ENCODE data around the gene FKBP9.
"Not testable (repeated sequence)": the region's sequence is repeated elsewhere in the genome, so short reads cannot be mapped to it uniquely, and the experiment has no call there.

FKBP9 gene

DNA sequence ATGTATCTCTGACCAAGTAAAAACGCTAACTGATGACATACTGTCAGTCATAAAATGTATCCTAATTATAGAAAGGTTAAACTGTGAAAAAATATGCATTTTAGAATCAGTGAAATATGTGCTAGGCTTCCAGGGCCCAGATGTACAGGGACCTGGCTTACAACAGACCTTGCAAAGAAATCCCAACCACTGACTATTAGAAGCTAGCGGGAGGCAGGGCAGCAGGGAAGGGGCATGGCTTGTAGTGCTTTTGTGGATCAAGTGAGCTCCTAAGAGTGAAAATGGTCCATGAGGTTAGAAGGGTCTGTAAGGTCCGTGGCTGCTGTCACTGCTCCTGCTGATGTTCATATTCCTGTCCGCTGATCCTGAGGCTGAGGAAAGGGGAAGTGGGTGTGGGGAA lies 40.7 kb downstream of the FKBP9 start:
- not testable (repeated sequence) for H3K9me3 ChIP-seq (ENCODE audit: control insufficient read depth, low read depth, low read length); H3K27ac ChIP-seq (ENCODE audit: low read length); H3K9ac ChIP-seq (ENCODE audit: low read length); H3K36me3 ChIP-seq (ENCODE audit: control insufficient read depth, low read depth, low read length); H3K4me3 ChIP-seq (ENCODE audit: low read length); H3K4me1 ChIP-seq (ENCODE audit: control insufficient read depth, low read depth, low read length); H3K27me3 ChIP-seq (ENCODE audit: control insufficient read depth, insufficient read depth, low read length)

DNA sequence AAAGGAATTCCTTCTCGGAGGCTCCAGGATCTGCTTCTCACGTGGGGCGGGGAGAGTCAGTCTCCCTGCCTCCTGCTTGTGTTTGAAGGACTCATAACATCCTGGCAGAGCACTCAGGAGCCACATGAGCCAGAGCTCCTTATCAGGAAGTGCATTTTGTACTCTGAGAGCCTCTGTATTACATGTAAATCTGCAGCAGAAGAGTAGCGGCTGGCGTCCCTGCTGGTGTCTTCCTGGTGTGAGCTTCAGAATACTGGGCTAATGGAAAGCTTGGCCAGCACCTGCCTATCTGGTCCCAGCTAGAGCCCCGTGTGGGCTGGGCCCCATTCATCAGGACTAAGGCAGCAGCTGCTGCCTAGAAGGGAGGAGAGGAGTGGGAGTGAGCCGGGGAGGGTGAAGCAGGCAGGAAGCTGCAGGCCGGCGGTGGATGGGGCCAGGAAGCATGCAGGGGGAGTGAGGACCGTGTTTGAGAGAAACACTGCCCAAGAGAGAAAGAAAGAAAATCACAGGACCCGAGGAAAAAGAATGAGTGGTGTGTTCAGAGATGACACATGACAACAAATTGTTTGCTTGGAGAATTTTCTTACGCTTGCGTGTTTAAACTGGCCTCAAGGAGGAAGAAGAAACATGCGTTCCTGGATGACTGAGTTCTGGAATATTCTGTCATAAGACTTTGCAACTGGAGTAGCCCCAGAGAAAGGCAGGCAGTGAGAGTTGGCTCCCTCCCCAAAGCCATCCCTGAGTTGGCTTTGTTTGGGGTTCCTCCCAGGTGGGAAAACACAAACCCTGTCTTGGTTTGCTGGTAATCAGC lies 41.3 kb downstream of the FKBP9 start:
- H3K4me1 ChIP-seq (ENCODE audit: control insufficient read depth, low read depth, low read length); H3K9me3 ChIP-seq (ENCODE audit: control insufficient read depth, low read depth, low read length); H3K27me3 ChIP-seq (ENCODE audit: control insufficient read depth, insufficient read depth, low read length); H3K27ac ChIP-seq (ENCODE audit: low read length); H3K36me3 ChIP-seq (ENCODE audit: control insufficient read depth, low read depth, low read length); H3K4me3 ChIP-seq (ENCODE audit: low read length); H3K9ac ChIP-seq (ENCODE audit: low read length): not testable (repeated sequence)

DNA sequence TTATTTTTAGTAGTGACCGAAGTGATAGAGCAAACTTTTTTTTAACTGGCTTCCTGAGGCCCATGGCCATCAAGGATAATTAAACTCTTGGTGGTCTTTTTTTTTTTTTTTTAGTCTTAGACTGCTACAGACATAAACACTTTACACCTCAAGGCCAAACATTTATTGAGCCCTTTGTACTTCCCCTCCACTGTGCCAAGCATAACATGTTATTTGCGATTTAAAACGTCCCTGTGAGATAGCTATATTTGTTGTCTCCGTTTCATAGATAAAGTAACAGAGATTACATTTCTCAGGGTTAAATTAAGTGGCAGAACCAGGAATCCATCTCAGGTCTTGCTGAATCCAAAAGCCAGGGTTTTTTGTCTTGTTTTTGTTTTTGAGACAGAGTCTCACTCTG lies 42.1 kb downstream of the FKBP9 start:
- not testable (repeated sequence) for H3K27ac ChIP-seq (ENCODE audit: low read length); H3K9me3 ChIP-seq (ENCODE audit: control insufficient read depth, low read depth, low read length); H3K4me1 ChIP-seq (ENCODE audit: control insufficient read depth, low read depth, low read length); H3K4me3 ChIP-seq (ENCODE audit: low read length); H3K9ac ChIP-seq (ENCODE audit: low read length); H3K36me3 ChIP-seq (ENCODE audit: control insufficient read depth, low read depth, low read length); H3K27me3 ChIP-seq (ENCODE audit: control insufficient read depth, insufficient read depth, low read length)

DNA sequence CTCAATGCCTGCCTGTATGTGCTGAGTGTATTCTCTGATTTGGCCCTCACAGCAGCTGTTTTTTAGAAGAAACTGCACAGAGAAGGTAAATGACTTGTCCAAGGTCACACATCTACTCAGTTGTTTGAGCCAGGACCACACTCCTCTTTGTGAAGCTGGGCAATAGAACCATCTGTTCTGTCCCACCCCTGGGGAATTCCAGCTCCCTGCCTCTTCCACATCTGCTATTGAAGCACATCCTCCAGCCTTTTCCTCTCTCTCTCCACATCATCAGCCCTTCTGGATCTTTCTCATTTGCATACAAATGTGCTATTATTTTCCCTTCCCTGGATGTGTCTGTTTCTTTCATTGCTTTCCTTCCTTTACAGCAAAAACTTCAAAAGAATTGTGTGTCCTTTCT lies 45.9 kb downstream of the FKBP9 start:
- not testable (repeated sequence) for H3K36me3 ChIP-seq (ENCODE audit: control insufficient read depth, low read depth, low read length); H3K9ac ChIP-seq (ENCODE audit: low read length); H3K27me3 ChIP-seq (ENCODE audit: control insufficient read depth, insufficient read depth, low read length); H3K4me3 ChIP-seq (ENCODE audit: low read length); H3K4me1 ChIP-seq (ENCODE audit: control insufficient read depth, low read depth, low read length); H3K9me3 ChIP-seq (ENCODE audit: control insufficient read depth, low read depth, low read length); H3K27ac ChIP-seq (ENCODE audit: low read length)

DNA sequence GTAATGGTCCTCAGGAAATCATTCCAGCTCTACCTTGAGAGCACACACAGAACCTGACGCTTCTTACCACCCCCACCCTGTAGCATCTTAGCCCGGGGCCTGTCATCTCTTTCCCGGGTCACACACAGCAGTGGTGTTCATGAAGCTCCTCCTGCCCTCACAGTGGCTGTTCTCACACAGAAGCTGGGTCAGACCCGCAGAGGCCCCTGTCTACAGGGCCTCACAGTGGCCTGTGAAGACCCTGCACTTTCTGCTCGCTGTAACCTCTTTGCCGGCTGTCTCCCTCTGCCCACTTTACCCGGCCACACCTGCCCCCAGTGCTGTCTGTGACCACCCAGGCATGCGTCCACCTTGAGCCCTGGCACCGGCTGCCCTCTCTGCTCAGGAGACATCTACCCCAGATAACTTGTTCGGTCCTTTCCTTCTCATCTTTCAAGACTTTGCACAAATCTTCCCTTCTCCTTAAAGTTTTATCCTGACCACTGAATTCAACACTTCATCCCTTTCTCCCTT lies 46.9 kb downstream of the FKBP9 start:
- not testable (repeated sequence) for H3K4me1 ChIP-seq (ENCODE audit: control insufficient read depth, low read depth, low read length); H3K27ac ChIP-seq (ENCODE audit: low read length); H3K27me3 ChIP-seq (ENCODE audit: control insufficient read depth, insufficient read depth, low read length); H3K4me3 ChIP-seq (ENCODE audit: low read length); H3K9me3 ChIP-seq (ENCODE audit: control insufficient read depth, low read depth, low read length); H3K9ac ChIP-seq (ENCODE audit: low read length); H3K36me3 ChIP-seq (ENCODE audit: control insufficient read depth, low read depth, low read length)

DNA sequence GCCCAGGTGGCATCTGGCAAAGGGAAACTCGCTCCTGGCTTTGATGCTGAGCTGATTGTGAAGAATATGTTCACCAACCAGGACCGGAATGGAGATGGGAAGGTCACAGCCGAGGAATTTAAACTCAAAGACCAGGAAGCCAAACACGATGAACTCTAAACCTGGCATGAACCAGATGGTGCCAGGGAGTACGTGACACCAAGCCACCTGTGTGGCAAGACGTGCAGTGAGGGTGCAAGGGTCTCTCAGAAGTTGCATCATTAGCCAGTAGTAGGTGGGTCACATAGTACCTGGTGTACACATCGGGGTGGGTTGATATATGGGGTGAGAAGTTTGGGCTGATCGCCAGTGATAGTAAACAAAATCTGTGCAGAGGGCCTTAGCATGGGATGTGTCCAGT lies 48.0 kb downstream of the FKBP9 start:
- H3K27ac ChIP-seq (ENCODE audit: low read length); H3K9ac ChIP-seq (ENCODE audit: low read length); H3K36me3 ChIP-seq (ENCODE audit: control insufficient read depth, low read depth, low read length); H3K9me3 ChIP-seq (ENCODE audit: control insufficient read depth, low read depth, low read length); H3K4me3 ChIP-seq (ENCODE audit: low read length); H3K4me1 ChIP-seq (ENCODE audit: control insufficient read depth, low read depth, low read length); H3K27me3 ChIP-seq (ENCODE audit: control insufficient read depth, insufficient read depth, low read length): not testable (repeated sequence)

DNA sequence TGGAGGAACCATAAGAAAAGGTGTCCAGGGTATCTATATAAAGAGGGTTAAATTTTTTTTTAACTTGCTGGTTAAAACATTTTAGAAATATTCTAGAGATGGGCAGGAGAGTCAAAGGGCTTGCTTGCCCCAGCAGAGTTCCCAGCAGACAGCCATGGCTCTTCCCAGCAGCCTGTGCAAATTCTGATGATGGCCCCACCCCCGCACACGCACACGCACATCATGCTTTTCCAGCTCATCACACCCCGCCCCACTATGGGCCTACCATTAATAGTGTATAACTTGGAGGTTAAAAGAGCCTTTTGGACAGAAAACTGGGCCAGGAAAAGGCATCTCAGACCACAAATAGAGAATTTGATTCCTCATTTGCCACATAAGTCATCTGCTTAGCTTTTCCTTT lies 48.5 kb downstream of the FKBP9 start:
- H3K36me3 ChIP-seq (ENCODE audit: control insufficient read depth, low read depth, low read length); H3K9ac ChIP-seq (ENCODE audit: low read length); H3K4me3 ChIP-seq (ENCODE audit: low read length); H3K9me3 ChIP-seq (ENCODE audit: control insufficient read depth, low read depth, low read length); H3K27ac ChIP-seq (ENCODE audit: low read length); H3K4me1 ChIP-seq (ENCODE audit: control insufficient read depth, low read depth, low read length); H3K27me3 ChIP-seq (ENCODE audit: control insufficient read depth, insufficient read depth, low read length): not testable (repeated sequence)

DNA sequence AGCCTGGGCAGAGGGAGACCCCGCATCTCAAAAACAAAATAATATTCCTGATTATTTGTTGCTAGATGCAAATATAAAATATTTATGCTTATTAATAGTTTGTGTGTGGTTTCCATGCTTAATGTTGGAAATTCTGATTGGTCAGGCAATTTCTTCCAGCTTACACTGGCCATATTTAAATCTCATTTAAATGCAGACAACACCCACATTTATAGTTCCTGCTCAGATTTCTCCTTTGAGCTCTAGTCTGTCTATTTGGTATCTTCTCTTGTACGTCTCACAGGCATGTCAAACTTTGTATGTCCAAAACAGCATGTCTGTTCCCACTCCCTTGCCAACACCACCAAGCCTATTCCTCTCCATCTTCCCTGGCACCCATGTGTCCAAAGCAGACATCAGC lies 52.5 kb downstream of the FKBP9 start:
- no peak overlapping the region for H3K9ac ChIP-seq (ENCODE audit: low read length)
- H3K4me3 ChIP-seq (ENCODE audit: low read length), result no peak overlapping the region
- no peaks in the 10 kb centered on the region for H3K9me3 ChIP-seq (ENCODE audit: control insufficient read depth, low read depth, low read length)
- H3K27ac ChIP-seq (ENCODE audit: low read length), result no peak overlapping the region
- no peaks in the 10 kb centered on the region for H3K4me1 ChIP-seq (ENCODE audit: control insufficient read depth, low read depth, low read length)
- H3K36me3 ChIP-seq (ENCODE audit: control insufficient read depth, low read depth, low read length), result peaks cover 17% of the 10 kb centered on the region
- no peaks in the 10 kb centered on the region for H3K27me3 ChIP-seq (ENCODE audit: control insufficient read depth, insufficient read depth, low read length)

DNA sequence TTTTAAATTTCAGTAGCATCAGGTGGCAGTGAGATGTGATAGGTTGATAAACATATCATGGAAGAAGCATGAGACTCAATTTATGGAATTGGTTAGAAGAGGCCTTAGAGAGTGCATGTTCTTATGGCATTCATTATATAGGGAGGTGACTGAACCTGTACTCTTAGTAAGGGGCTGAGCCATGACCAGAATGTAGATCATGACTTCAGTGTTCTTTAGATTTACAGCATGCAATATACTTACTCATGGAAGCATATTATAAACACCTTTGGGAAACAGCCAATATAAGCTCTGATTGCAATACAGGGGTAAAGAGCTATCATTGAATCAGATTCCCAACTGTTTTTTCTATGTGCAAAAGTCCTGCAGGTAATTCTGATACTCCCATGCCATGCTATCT lies 55.1 kb downstream of the FKBP9 start:
- Histone ChIP-seq H3K4me3 (ENCODE audit: low read length) (no peak overlapping the region), H3K36me3 (ENCODE audit: control insufficient read depth, low read depth, low read length) (peaks cover 27% of the 10 kb centered on the region), H3K9me3 (ENCODE audit: control insufficient read depth, low read depth, low read length) (no peaks in the 10 kb centered on the region), H3K9ac (ENCODE audit: low read length) (no peak overlapping the region), H3K27ac (ENCODE audit: low read length) (no peak overlapping the region), H3K27me3 (ENCODE audit: control insufficient read depth, insufficient read depth, low read length) (no peaks in the 10 kb centered on the region), H3K4me1 (ENCODE audit: control insufficient read depth, low read depth, low read length) (no peaks in the 10 kb centered on the region)

DNA sequence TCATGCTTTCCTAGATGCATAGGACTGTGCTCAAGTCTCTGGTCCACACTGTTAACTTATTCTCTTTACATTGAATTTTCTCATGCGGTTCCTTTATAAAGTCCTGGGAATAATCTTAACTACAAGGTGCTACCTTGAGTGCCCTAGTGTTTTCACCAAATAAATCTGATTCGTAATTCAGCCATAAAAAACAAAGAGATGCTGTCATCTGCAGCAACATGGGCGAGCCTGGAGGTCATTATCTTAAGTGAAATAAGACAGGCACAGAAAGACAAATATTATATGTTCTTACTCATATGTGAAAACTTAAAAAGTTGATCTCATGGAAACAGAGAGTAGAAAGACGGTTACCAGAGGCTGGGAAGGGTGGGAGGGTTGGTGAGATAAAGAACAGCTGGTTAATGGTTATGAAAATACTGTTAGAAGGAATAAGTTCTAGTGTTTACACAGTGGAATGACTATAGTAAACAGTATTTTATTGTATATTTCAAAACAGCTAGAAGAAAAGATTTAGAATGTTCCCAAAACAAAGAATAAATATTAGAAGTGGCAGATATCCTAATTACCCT lies 67.0 kb downstream of the FKBP9 start:
- Histone ChIP-seq H3K9ac (ENCODE audit: low read length) (no peak overlapping the region), H3K4me1 (ENCODE audit: control insufficient read depth, low read depth, low read length) (no peaks in the 10 kb centered on the region), H3K27me3 (ENCODE audit: control insufficient read depth, insufficient read depth, low read length) (no peaks in the 10 kb centered on the region), H3K27ac (ENCODE audit: low read length) (no peak overlapping the region), H3K9me3 (ENCODE audit: control insufficient read depth, low read depth, low read length) (no peaks in the 10 kb centered on the region), H3K4me3 (ENCODE audit: low read length) (no peak overlapping the region), H3K36me3 (ENCODE audit: control insufficient read depth, low read depth, low read length) (peaks cover 31% of the 10 kb centered on the region)

DNA sequence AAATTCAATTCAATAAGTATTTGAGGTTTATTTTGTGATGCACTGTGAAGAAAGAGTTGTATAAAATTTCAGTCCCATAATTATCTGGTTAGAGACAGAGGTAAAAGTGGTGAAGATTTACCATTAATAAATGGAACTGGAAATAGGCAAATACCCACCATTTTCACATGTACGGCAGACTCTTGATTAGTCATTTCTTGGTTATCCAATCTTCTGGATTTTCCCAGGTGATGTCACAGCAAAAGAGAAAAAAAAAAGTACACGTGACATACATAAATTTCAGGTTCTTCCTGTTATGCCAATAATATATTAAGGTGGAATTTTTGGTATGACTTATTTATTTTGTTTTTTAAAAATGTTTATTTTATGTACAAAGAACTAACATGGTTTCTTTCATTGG lies 78.5 kb downstream of the FKBP9 start:
- H3K27ac ChIP-seq (ENCODE audit: low read length), result no peak overlapping the region
- no peak overlapping the region for H3K9ac ChIP-seq (ENCODE audit: low read length)
- no peak overlapping the region for H3K4me3 ChIP-seq (ENCODE audit: low read length)

DNA sequence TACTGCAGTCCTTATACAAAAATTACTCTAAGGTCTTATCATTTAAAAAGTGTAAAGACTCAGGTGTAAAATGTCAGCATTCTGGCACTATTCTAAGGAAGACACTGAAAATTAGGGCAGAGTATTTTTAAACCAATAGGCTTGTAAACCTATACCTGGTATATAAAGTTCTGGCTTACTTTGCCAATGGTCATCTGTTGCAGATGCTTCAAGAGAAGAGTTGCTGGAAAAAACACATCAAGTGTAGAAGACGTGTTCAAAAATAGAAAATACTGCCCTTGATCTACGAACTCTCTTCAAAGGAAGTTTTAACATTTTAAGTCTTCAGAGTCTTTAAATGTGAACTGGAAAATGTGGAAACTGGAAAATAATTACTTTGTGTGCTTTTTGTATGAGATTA lies 81.4 kb downstream of the FKBP9 start:
- Histone ChIP-seq H3K9ac (ENCODE audit: low read length) (no peak overlapping the region), H3K4me1 (ENCODE audit: control insufficient read depth, low read depth, low read length) (no peaks in the 10 kb centered on the region), H3K4me3 (ENCODE audit: low read length) (no peak overlapping the region), H3K9me3 (ENCODE audit: control insufficient read depth, low read depth, low read length) (no peaks in the 10 kb centered on the region), H3K36me3 (ENCODE audit: control insufficient read depth, low read depth, low read length) (no peaks in the 10 kb centered on the region), H3K27ac (ENCODE audit: low read length) (no peak overlapping the region), H3K27me3 (ENCODE audit: control insufficient read depth, insufficient read depth, low read length) (no peaks in the 10 kb centered on the region)

More for the DNA sequence above, 78.5 kb downstream of the FKBP9 start:
- no peaks in the 10 kb centered on the region for H3K9me3 ChIP-seq (ENCODE audit: control insufficient read depth, low read depth, low read length)
- no peaks in the 10 kb centered on the region for H3K27me3 ChIP-seq (ENCODE audit: control insufficient read depth, insufficient read depth, low read length)
- H3K36me3 ChIP-seq (ENCODE audit: control insufficient read depth, low read depth, low read length), result no peaks in the 10 kb centered on the region
- H3K4me1 ChIP-seq (ENCODE audit: control insufficient read depth, low read depth, low read length), result no peaks in the 10 kb centered on the region

Data from iPS-18a (cell line).